Femur (tissue), 1 donor: Measurements from ENCODE around the gene RTN4.
"Not testable (repeated sequence)": the region's sequence is repeated elsewhere in the genome, so short reads cannot be mapped to it uniquely, and the experiment has no call there.

ENCODE experiments used
- DNase-seq: peaks from one replicate; pipeline ENCODE4 v3.0.0-alpha.2; 2017

Gene RTN4

GRCh38 chr2:55050100-55050994, at the start of gene RTN4:
Gene RTN4, minus strand, starts transcription at chr2:55050451. Its CDS starts 151 bp downstream, at chr2:55050300.
- peak; percentile 99 for DNase-seq

DNA sequence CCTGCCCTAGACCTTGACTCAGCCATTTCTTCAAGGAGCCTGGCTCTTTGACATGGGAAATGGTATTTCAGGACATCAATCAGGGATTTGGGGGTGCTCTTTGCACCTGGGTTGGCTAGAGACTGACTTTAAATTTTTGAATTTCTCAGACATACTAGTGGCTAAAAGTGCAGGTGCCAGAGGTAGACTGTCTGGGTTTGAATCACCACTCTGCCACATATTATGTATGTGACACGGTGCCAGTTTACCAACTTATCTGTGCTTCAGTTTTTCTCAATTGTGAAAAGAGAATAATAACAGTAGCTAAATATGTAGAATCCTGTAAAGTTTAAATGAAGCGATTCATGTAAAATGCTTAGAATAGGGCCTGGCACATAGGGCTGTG, 49.2 kb upstream of the RTN4 start:
- no peak for DNase-seq

GRCh38 chr2:55097461-55098410, 47.5 kb upstream of the RTN4 start:
- no peak for DNase-seq

DNA sequence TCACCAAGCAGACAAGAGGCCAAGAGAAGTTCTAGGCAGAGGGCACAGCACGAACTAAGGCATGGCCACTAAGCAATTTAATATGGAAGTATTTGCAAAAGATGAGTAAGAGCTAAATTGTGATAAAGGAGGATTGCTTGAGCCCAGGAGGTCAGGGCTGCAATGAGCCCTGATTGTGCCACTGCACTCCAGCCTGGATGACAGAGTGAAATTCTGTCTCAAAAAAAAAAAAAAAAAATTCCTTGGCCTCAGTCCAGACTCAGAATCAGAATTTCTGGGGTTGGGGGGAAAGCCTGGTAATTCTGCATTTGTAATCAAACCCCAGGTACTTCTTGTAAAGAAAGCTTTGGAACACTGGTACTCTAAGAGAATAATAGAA, 46.8 kb upstream of the RTN4 start:
- no peak for DNase-seq

- DNase-seq = no peak
These were observed 46.3 kb upstream of the RTN4 start for GRCh38 chr2:55096586-55096985.

DNA sequence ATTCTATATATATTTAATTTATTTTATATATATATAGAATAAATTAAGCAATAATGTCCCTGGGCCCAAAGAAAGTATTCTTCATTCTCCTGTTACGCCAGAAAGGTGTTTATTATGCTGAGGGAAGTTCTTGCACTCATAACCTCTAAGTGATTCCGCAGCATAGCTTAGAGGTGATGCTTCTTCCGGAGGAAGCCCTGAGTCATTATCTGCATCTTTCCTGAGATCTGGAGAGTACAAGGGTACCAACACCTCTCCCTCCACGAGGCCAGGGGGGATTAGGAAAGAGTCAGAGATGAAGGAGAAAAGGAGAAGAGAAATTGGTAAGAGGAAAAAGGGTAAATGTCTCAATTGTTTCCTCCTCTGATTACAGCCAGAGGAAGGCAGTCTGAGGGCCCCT, 43.1 kb upstream of the RTN4 start:
- DNase-seq = no peak

DNA sequence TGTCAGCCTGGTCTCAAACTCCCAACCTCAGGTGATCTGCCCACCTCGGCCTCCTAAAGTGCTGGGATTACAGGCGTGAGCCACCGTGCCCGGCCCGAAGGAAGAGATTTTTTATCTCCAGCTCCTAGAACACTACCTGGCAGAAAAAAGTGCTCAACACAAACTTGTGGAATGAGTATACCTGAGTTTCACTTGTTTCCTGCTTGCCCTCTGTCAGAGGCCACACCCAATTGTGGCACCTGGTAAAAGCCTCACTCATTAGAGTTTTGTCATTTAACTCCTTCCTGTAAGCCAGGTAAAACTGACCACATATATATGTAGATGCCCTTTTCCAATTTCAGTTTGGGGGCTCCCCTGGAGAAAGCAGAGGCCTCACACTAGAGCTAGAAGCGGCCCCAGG, 42.2 kb upstream of the RTN4 start:
- DNase-seq = no peak

- DNase-seq = not testable (repeated sequence)
These were observed 41.4 kb upstream of the RTN4 start for GRCh38 chr2:55091681-55092080.

- no peak for DNase-seq
These were observed 40.5 kb upstream of the RTN4 start for GRCh38 chr2:55090702-55091101.

- no peak for DNase-seq
These were observed 39.5 kb upstream of the RTN4 start for GRCh38 chr2:55089726-55090125.

- DNase-seq = no peak
These were observed 38.1 kb upstream of the RTN4 start for GRCh38 chr2:55088400-55088799.

DNA sequence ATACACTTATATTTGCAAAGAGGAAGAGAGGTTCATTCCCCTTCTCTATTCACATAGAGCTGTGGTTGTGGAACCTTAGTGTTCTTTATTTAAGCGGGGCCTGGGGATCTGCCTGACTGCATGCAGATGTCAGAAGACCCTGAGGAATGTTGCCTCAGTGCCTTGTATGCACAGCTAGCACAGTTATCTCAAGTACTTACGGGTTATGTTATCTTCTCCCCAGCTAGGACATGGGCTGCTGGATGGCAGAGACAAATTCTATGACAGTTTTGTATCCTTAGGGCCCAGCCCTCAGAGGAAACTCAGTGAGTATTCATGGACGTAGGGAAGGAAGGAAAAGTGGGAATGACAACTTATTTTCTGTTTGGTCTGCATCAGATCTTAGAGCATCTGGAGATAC, 37.7 kb upstream of the RTN4 start:
- DNase-seq = no peak

- no peak for DNase-seq
These were observed 37.2 kb upstream of the RTN4 start for GRCh38 chr2:55087501-55087900.

DNA sequence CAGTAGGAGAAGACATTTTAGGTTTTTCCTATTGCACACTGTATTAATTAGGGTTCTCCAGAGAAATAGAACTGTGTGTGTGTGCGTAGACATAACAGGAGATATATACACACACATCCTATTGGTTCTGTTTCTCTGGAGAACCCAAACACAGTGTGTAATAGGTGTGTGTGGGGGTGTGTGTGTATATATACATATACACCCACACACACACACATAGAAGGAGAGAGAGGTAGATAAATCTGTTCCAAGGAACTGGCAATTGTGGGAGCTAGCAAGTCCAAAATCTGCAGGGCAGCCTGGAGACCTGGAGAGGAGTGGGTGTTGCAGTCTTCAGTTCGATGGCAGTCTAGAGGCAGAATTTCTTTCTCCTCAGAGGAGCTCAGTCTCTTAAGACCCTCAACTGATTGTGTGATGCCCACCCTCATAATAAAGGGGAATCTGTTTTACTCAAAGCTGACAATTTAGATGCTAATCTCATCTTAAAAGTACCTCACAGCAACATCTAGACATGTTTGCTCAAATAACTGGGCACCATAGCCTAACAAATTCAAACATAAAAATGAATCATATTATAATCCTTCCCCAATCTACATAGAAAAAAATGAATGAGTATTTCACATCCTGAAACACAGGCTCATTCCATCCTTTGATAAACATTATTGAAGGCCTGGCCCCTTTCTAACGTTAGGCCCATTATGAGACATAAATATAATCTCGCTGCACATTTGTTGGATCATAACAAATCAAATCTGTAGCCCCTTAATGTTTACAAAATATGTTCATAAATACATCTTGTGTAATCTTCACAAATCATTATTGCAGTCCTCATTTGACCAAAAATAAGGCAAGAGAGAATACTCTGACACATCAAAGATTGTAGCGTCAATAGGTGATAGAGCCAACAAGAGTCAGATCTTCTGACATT, 35.1 kb upstream of the RTN4 start:
- no peak for DNase-seq

- DNase-seq = no peak
These were observed 34.4 kb upstream of the RTN4 start for GRCh38 chr2:55084641-55085040.

GRCh38 chr2:55080204-55080738, 30.0 kb upstream of the RTN4 start:
- DNase-seq = no peak

- DNase-seq = no peak
These were observed 28.7 kb upstream of the RTN4 start for GRCh38 chr2:55078956-55079355.

GRCh38 chr2:55076721-55077120, 26.5 kb upstream of the RTN4 start:
- DNase-seq = no peak

DNA sequence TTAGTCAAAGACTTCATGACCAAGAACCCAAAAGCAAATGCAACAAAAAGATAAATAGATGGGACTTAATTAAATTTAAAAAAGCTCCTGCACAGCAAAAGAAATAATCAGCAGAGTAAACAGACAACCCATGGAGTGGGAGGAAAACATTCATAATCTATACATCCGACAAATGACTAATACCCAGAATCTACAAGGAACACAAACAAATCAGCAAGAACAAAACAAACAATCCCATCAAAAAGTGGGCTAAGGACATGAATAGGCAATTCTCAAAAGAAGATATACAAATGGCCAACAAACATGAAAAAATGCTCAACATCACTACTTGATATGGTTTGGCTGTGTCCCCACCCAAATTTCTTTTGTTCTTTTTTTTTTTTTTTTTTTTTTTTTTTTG, 25.8 kb upstream of the RTN4 start:
- DNase-seq = not testable (repeated sequence)

DNA sequence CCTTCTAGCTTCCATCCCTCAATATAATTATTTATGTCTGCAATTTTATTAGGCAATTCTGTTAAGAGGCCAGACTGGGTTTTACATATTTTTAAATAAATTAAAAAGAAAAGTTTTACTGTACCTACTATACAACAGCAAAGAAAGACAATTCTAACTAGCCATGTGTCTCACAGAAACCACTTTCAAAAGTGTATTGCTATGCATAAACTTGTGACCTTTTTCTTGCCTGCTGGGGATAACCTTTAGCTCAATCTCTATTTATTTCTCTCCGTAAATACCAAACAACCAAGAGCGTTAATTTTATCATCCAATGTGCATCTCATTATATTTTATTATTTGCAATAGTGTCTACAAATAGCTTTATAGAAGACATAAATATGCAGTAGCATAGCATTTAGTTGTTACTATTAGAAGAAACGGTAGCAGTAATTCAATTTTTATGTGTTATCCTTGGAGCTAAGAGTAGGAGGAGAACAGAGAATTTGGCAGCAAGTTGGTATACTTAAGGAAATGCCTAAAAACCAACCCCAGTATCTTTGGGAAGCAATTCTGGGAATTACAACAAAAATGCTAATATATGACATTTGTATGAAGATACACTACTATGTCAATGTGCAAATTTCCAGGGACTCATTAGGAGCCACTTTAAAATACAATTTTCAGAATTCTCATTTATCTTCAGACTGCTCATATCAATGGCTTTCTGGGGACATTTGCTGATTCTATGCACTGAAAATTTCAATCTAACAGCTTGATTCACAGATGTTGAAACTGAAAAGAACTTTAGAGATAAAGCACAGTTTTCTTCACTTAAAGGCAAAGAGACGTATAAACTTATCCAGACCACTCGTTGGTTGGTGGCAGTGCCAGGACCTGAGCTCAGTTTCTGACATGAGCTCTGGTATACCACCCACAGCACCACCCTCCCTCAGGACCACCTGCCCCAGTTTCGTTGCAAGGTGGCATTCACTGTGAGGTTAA, 23.0 kb upstream of the RTN4 start:
- DNase-seq = no peak

- no peak for DNase-seq
These were observed 13.6 kb upstream of the RTN4 start for GRCh38 chr2:55063713-55064323.
